GM18526 (cell line): ENCODE measurements around the gene CDRT15.
"Not testable (repeated sequence)": the region's sequence is repeated elsewhere in the genome, so short reads cannot be mapped to it uniquely, and the experiment has no call there.

Experiments used
- POLR2A ChIP-seq: IDR thresholded peaks from 3 replicates; pipeline ENCODE4 v1.6.1; 2011; ENCODE audit not compliant: insufficient read length; ENCODE audit errors: extremely low read depth

The CDRT15 gene

GRCh38 chr17:14236762-14237161 is at the start of gene CDRT15:
Gene CDRT15 (minus strand): TSS chr17:14236862. CDS start chr17:14236833, 29 bp downstream.
- TF ChIP-seq POLR2A = not testable (repeated sequence)

GRCh38 chr17:14282726-14283125 is 46.1 kb upstream of the CDRT15 start:
- TF ChIP-seq POLR2A = no peak

- no peak for TF ChIP-seq POLR2A
These were observed 44.9 kb upstream of the CDRT15 start for GRCh38 chr17:14281530-14281929.

GRCh38 chr17:14276535-14277250 is 40.0 kb upstream of the CDRT15 start:
- no peak for TF ChIP-seq POLR2A

- TF ChIP-seq POLR2A = no peak
These were observed 33.8 kb upstream of the CDRT15 start for GRCh38 chr17:14270508-14270907.

GRCh38 chr17:14269473-14269872 is 32.8 kb upstream of the CDRT15 start:
- no peak for TF ChIP-seq POLR2A

- TF ChIP-seq POLR2A = no peak
These were observed 31.6 kb upstream of the CDRT15 start for GRCh38 chr17:14268264-14268663.

- no peak for TF ChIP-seq POLR2A
These were observed 24.7 kb upstream of the CDRT15 start for GRCh38 chr17:14261406-14261805.

- no peak for TF ChIP-seq POLR2A
These were observed 9.0 kb upstream of the CDRT15 start for GRCh38 chr17:14245629-14246028.

GRCh38 chr17:14245002-14245401 is 8.3 kb upstream of the CDRT15 start:
- no peak for TF ChIP-seq POLR2A

- no peak for TF ChIP-seq POLR2A
These were observed 7.8 kb downstream of the CDRT15 start for GRCh38 chr17:14228903-14229302.

- no peak for TF ChIP-seq POLR2A
These were observed 9.6 kb downstream of the CDRT15 start for GRCh38 chr17:14227052-14227451.

- no peak for TF ChIP-seq POLR2A
These were observed 11.2 kb downstream of the CDRT15 start for GRCh38 chr17:14225254-14225980.

- TF ChIP-seq POLR2A = no peak
These were observed 14.1 kb downstream of the CDRT15 start for GRCh38 chr17:14222611-14223010.

GRCh38 chr17:14214271-14214670 is 22.4 kb downstream of the CDRT15 start:
- TF ChIP-seq POLR2A = no peak

GRCh38 chr17:14212401-14212800 is 24.3 kb downstream of the CDRT15 start:
- no peak for TF ChIP-seq POLR2A
